ENCODE results near the gene PTMA. TPM values are rescaled to one million over a fixed set of nuclear protein-coding genes. Genes with fewer than 3 reads are reported as not detected.
"Not testable (repeated sequence)": the region's sequence is repeated elsewhere in the genome, so short reads cannot be mapped to it uniquely, and the experiment has no call there.

PTMA gene
- total RNA-seq, 3 donors from 2014 or later, result 2,248 to 2,672 (median 2,390) TPM

DNA sequence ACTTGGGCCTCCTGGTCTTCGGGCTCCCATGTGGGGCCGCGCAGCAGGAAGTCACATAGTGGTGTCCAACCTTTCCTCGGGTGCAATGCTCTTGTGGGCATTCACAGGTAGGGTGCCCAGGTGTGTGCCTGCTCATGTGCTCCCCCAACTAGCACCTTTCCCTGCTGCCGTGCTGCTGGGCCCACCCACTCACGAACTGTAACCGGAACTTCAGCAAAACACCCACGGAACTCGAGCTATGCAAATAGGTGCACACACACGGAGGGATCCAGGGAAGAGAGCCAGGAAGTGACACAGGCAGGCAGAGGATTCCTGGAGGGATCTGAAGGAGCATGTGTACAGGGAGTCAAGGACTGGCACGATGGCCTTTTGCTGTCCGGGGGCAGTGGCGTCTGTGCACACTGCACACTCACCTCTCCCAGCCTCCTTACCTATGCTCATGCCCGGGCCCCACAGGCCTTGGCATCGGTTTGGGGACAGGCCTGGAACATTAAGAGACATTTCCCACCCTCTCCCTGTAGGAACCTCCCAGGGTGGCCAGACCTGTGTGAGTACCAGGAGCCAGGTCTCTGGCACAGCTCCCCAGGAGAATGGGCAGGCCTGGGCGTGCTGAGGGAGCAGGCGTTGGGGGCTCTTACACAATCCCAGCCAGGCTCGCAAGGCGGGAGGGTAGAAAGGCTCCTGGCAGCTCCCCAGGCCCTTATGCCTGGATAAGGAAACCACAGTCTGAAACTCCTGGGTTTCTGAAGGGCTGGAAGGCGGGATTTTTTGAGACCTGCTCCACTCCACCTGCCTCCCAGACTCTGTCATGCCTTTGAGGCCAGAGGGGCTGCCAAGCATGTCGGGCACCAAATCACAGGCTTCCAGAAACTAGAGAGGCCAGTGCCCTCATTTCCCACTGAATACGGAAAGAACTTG lies 6.6 kb upstream of the PTMA start:
- peaks cover 15% of the 10 kb centered on the region for H3K4me1 Mint-ChIP-seq (ENCODE audit: low read depth)
- DNase-seq (no peak), ATAC-seq (no peak)
- H3K36me3 Mint-ChIP-seq (ENCODE audit: insufficient read depth), result no peaks in the 10 kb centered on the region
- no peak overlapping the region for H3K4me3 Mint-ChIP-seq
- no peaks in the 10 kb centered on the region for H3K27me3 Mint-ChIP-seq (ENCODE audit: low read depth)
- no peaks in the 10 kb centered on the region for H3K9me3 Mint-ChIP-seq

DNA sequence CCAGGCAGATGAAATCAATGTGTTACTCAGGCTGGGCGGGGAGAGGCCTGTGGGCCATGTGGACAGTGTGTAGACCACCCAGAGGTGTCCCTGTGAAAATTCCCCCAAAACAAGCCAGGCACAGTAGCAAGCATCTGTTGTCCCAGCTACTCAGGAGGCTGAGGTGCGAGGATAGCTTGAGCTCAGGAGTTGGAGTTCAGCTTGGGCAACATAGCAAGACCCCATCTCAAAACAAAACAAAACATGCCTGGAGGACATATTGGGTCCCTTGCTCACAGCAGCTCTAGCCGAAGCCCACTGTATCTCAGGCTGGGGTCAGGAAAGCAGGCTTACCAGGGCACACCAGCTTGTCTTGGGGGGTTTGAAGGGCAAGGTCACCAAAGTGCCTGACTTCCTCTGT lies 4.3 kb upstream of the PTMA start:
- peaks cover 2% of the 10 kb centered on the region for H3K36me3 Mint-ChIP-seq (ENCODE audit: insufficient read depth)
- H3K4me3 Mint-ChIP-seq, result peak overlapping the region; percentile 60
- H3K4me1 Mint-ChIP-seq (ENCODE audit: low read depth), result peaks cover 15% of the 10 kb centered on the region

DNA sequence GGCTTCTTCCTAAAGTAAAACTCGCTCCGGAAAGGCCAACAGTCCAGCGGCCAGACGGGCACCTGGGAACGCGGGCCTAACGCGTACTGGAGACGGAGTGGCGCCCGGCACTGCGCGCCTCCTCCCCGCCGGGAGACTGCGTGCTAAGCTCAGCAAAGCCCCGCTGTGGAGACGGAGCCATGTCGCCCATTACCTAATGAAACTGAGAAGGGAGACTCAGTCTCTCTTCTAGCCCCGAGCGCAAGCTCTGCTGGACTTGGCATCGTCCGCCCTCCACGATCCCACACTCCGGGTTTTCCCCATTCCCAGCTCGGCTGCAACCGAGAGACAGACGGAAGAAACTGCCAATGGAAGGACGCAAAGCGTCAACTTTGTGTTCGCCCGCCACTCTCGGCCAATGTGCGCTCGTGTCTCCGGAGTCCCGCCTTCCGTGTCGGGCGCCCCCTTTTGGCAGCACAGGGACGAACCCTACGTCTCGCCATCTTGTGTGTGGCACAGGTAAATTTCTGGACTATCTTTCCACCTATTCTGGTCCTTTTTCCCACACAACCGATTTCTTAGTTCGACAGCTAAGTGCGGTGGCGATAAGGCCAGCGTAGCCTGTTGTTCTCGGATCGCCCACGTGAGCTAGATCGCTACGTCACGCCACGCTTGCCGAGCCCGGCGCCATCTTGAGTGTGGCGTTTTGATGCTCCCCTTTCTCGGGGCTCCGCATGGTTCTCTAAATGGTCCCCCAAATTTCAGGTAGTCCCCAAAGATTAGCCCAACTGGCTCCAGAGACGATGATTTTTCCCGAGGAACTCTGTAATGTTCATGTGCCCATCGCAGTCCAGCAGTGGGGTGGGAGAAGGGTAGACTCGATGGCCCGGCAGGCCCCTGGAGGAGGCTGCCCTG lies 1.3 kb upstream of the PTMA start:
- DNase-seq, result peak; percentile 97
- Mint-ChIP-seq H3K36me3 (ENCODE audit: insufficient read depth) (peaks cover 20% of the 10 kb centered on the region), H3K27me3 (ENCODE audit: low read depth) (no peaks in the 10 kb centered on the region), H3K4me3 (peak overlapping the region; percentile 97), H3K9me3 (no peaks in the 10 kb centered on the region), H3K4me1 (ENCODE audit: low read depth) (peaks cover 22% of the 10 kb centered on the region)
- peak; percentile 42 to 49 for ATAC-seq

More for the DNA sequence above, 4.3 kb upstream of the PTMA start:
- no peak for DNase-seq
- no peak for ATAC-seq
- no peaks in the 10 kb centered on the region for H3K9me3 Mint-ChIP-seq
- H3K27me3 Mint-ChIP-seq (ENCODE audit: low read depth), result no peaks in the 10 kb centered on the region

DNA sequence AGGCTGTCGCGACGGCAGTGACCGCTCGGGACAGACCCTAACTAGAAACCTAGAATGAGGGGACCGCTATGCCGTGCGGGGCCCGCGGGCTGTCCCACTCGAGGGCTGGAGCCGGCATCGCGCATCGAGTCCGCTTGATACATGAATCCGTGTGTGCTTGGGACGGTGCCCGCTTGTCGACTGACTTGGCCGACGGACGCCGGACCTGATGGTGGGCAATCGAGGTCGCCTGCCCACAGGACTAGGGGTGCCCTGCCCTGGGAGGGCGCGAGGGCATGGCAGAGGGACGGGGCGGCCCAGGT lies 749 bp upstream of the PTMA start:
- DNase-seq, result peak; percentile 51

DNA sequence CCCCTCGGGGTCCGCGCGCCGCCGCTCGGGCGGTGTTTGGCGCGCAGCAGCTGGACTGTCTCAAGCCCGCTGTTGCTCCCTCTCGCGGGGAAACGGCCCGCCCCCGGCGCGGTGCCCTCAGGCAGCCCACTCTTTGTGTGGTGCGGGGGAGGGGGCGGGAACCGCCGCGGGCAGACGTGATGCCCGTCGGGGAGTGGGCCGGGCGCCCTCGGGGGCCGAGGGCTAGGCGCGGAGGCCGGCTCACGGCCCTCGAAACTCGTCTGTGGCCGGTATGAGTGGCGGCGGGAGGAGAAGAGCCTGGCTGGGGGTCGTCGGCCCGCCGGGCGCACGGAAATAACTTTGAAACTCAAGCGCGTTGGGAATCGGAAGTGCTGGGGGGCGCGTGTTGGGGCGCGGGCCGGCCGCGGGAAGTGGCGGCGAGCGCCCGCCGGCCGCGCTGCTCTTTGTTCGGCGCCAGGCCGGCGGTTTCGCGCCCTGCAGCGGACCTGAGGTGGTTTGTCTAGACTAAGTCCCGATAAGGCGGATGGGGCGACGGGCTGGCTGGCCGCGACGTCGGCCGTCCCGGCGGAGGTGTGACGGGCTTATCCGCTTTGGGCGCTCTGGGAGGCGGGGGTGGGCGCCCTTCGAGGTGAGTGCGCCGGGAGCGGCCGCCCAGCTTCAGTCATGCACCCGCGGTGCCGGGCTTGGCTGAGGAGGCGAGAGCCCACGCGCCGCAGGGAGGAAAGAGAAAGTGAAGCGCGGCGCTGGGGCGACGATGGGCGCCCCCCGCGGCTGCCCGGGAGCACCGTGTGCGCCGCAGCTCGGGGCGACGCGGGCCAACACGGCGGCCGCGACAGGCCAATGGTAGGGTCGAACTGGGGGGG lies 679 bp downstream of the PTMA start:
- DNase-seq (peak; percentile 56), ATAC-seq (no peak)
- H3K27me3 Mint-ChIP-seq (ENCODE audit: low read depth), result no peaks in the 10 kb centered on the region
- peak overlapping the region; percentile 99 for H3K4me3 Mint-ChIP-seq
- peaks cover 37% of the 10 kb centered on the region for H3K4me1 Mint-ChIP-seq (ENCODE audit: low read depth)
- H3K36me3 Mint-ChIP-seq (ENCODE audit: insufficient read depth), result peaks cover 35% of the 10 kb centered on the region
- no peaks in the 10 kb centered on the region for H3K9me3 Mint-ChIP-seq

More for the DNA sequence above, 749 bp upstream of the PTMA start:
- Mint-ChIP-seq H3K36me3 (ENCODE audit: insufficient read depth) (peaks cover 26% of the 10 kb centered on the region), H3K4me3 (peak overlapping the region; percentile 97), H3K9me3 (no peaks in the 10 kb centered on the region), H3K4me1 (ENCODE audit: low read depth) (peaks cover 28% of the 10 kb centered on the region), H3K27me3 (ENCODE audit: low read depth) (no peaks in the 10 kb centered on the region)
- peak; percentile 2 to 6 for ATAC-seq

DNA sequence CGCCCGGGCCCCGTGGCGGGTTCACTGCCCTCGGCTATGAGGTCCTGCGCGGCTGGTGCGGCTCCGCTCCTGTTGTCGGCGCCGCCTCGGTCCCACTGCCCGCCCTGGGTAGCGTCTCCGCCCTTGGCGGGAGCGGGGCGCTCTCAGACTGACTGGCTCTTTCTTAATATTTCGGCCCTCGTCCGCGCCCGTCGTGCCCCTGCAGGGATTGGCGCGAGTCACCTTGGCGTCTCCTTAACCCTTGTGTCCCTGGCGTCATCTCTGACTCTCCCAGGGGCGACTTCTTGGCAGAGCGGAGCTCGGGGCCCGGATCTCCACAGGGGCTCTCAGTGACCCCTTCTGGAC lies 1.3 kb downstream of the PTMA start:
- H3K36me3 Mint-ChIP-seq (ENCODE audit: insufficient read depth), result peaks cover 35% of the 10 kb centered on the region
- H3K4me3 Mint-ChIP-seq, result peak overlapping the region; percentile 99
- H3K4me1 Mint-ChIP-seq (ENCODE audit: low read depth), result peaks cover 38% of the 10 kb centered on the region
- no peaks in the 10 kb centered on the region for H3K27me3 Mint-ChIP-seq (ENCODE audit: low read depth)
- peak; percentile 31 for DNase-seq
- no peaks in the 10 kb centered on the region for H3K9me3 Mint-ChIP-seq
- no peak for ATAC-seq

DNA sequence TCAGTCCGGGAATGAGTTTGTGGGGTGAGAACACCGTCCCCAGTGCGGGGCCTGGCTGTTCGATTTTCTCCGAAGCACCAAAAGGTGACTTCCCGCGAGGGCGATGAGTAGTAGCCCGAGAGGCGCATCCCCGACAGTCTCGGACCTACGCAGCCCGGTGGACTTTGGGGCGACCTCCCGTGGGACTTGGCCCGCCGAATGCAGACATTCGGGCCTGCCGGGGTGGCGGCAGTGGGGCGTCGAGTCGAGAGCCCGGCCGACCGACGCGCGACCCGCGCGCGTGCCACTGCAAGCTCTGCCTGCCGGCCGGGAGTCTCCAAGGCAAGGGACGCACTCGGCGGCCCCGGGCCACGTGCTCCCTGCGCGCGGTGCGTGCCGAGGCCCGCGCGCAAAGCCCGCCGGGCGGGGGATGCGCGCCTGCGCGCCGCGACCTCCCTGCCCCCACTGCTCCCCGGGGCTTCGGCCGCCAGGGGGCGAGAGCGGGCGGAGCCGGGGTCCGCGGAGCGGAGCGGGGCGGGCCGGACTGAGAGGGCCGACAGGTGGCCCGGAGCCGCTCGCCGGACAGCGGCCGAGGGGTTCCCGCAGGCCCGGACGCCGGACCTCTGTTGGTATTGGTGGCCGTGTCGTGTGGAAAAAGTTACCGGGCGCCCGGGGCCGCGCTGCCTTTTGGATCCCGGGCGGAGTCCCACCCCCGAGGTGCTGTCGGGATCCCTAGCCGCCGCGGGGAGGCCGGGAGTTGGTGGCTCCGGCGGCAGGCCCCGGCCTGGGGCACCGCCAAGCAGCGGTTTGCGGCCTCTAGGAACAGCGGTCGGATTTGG lies 1.9 kb downstream of the PTMA start:
- Mint-ChIP-seq H3K27me3 (ENCODE audit: low read depth) (no peaks in the 10 kb centered on the region), H3K4me1 (ENCODE audit: low read depth) (peaks cover 39% of the 10 kb centered on the region), H3K9me3 (no peaks in the 10 kb centered on the region), H3K36me3 (ENCODE audit: insufficient read depth) (peaks cover 35% of the 10 kb centered on the region), H3K4me3 (peak overlapping the region; percentile 99)
- peak; percentile 81 for DNase-seq
- peak; percentile 21 to 25 for ATAC-seq

DNA sequence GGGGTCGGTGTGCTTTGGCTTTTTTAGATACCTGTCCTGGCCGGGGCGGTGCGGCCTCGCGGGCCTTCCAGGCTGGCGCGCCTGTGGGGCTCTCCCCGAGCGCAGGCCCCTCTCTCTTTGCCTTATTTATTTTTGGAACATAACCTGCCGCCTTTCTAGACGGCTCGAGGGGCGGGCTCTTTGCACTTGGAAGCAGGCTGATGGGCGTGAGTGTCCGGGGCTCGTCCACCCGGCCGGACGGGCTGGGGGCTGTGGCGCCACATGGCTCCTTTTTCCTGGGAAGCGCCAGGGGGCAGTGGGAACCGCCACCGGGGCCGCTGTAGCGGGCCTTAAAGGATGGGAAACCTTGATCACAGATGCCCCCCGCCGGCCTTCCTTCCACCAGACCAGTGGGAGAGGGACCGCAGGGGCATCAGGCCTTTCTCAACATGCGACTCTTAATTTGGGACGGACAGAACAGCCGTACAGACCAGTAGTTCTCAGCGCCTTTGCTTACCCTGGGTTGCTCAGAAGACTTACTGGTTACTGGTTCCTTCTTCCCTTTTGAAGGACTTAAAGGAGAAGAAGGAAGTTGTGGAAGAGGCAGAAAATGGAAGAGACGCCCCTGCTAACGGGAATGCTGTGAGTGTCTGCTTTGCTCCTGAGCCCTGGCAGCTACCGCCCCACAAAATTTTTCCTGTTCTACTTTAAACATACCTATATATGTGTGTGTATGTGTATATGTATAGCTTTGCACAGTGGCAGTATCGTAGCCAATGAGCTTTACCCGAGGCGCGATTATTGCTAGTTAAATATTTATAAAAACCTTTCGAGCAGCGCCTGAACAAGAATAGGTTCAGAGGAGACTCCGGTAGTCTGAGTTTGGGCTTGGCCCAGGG lies 2.7 kb downstream of the PTMA start:
- no peak for DNase-seq
- Mint-ChIP-seq H3K4me1 (ENCODE audit: low read depth) (peaks cover 32% of the 10 kb centered on the region), H3K27me3 (ENCODE audit: low read depth) (no peaks in the 10 kb centered on the region), H3K36me3 (ENCODE audit: insufficient read depth) (peaks cover 35% of the 10 kb centered on the region), H3K4me3 (peak overlapping the region; percentile 95), H3K9me3 (no peaks in the 10 kb centered on the region)
- no peak for ATAC-seq

DNA sequence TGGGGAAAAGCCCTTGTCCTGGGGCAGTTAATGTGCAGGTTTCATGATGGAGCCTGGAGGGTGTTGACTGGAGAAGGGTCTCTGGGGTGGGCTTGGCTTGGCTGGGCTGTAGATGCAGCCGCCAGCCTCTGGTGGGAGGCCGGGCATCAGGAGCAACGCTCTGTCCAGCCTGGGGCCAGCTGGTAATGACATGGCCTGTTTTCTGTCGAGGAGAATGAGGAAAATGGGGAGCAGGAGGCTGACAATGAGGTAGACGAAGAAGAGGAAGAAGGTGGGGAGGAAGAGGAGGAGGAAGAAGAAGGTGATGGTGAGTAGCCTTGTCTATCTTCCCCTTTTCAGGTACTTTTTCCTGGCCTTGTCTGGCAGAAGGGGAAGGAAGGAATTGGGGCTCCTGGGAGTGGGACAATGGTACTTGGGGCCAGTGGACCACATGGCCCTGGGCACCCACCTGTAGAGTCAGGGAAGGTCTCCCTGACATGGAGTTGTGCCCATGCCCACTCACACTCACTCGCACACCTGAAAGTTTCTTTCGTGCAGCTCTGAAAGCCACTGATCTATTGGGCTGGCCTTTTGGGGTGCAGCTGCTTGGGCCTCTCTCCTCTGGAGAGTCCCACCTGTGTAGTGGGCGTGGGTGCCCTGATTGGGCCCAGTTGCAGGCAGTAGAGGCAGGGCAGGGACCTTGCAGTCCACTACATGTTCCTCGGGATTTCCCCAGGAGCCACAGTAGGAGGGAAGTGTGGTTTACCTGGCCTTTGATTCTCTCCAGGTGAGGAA lies 3.5 kb downstream of the PTMA start:
- ATAC-seq, result no peak
- peaks cover 35% of the 10 kb centered on the region for H3K36me3 Mint-ChIP-seq (ENCODE audit: insufficient read depth)
- peak overlapping the region; percentile 95 for H3K4me3 Mint-ChIP-seq
- no peaks in the 10 kb centered on the region for H3K27me3 Mint-ChIP-seq (ENCODE audit: low read depth)
- no peak for DNase-seq
- peaks cover 30% of the 10 kb centered on the region for H3K4me1 Mint-ChIP-seq (ENCODE audit: low read depth)
- H3K9me3 Mint-ChIP-seq, result no peaks in the 10 kb centered on the region

DNA sequence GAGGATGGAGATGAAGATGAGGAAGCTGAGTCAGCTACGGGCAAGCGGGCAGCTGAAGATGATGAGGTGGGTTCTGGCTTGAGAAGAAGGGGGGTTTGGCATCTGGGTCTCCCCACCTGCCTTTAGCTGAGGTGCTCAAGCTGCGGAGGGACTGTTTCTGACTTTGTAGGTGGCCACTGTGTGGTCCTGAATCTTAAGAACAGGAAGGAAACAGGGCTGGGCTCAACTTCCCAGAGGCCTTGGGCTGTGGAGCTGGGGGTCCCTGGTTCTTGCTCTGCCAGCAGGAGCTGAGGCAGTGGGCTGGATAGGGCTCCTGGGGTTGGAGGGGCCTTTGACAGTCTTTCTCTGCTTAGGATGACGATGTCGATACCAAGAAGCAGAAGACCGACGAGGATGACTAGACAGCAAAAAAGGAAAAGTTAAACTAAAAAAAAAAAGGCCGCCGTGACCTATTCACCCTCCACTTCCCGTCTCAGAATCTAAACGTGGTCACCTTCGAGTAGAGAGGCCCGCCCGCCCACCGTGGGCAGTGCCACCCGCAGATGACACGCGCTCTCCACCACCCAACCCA lies 4.2 kb downstream of the PTMA start:
- Mint-ChIP-seq H3K4me3 (peak overlapping the region; percentile 95), H3K4me1 (ENCODE audit: low read depth) (peaks cover 30% of the 10 kb centered on the region), H3K36me3 (ENCODE audit: insufficient read depth) (peaks cover 35% of the 10 kb centered on the region)
- H3K9me3 Mint-ChIP-seq; H3K27me3 Mint-ChIP-seq (ENCODE audit: low read depth); ATAC-seq: not testable (repeated sequence)
- peak; percentile 46 for DNase-seq

DNA sequence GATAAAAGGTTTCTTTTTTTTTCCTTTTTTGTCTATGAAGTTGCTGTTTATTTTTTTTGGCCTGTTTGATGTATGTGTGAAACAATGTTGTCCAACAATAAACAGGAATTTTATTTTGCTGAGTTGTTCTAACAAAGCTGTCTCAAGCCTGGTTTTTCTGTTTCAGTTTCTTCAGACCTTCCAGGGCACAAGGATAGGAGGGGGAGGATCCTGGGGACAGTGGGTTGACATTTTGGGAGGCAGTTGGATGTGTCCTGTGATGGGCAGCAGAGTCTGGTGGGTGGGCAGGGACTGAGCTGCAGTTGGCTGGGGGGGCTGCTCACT lies 5.0 kb downstream of the PTMA start:
- not testable (repeated sequence) for H3K9me3 Mint-ChIP-seq; DNase-seq; H3K27me3 Mint-ChIP-seq (ENCODE audit: low read depth); ATAC-seq
- peaks cover 30% of the 10 kb centered on the region for H3K4me1 Mint-ChIP-seq (ENCODE audit: low read depth)
- peak overlapping the region; percentile 76 for H3K4me3 Mint-ChIP-seq
- H3K36me3 Mint-ChIP-seq (ENCODE audit: insufficient read depth), result peaks cover 34% of the 10 kb centered on the region

All from activated T-cell treated with anti-CD3 and anti-CD28 coated beads, Interleukin-2, amount 50 U/mL, for 4 hours (primary cell).